HL-60 (cell line): ENCODE results near the gene NUP98.

Experiments used
- DNase-seq, 2 experiments: peaks; one replicate each; pipeline ENCODE4 v3.0.0-alpha.2; 2010 to 2020; ENCODE audit warnings: low read depth in 1 of 2, low spot score in 1 of 2
- H3K27ac ChIP-seq: fragments of 250-450 bp; sonication (Bioruptor Pico); replicated peaks from 2 replicates; pipeline ENCODE4 v1.5.1; 2020; ENCODE audit warnings: mild to moderate bottlenecking, moderate library complexity
- H3K27me3 ChIP-seq: fragments of 250-450 bp; sonication (Bioruptor Pico); 2 replicates; pipeline ENCODE4 v1.5.1; 2021; ENCODE audit warnings: mild to moderate bottlenecking, moderate library complexity; ENCODE audit not compliant: insufficient read depth, poor library complexity, severe bottlenecking
- H3K4me3 ChIP-seq: replicated peaks from 2 replicates; pipeline ENCODE4 v1.5.1; 2011; ENCODE audit warnings: mild to moderate bottlenecking, control low read depth, low read length; ENCODE audit not compliant: insufficient read depth
- GABPA ChIP-seq: IDR thresholded peaks from 2 replicates; pipeline ENCODE4 v1.6.1; 2012; ENCODE audit warnings: low read depth
- POLR2AphosphoS5 ChIP-seq: IDR thresholded peaks from 2 replicates; pipeline ENCODE4 v1.6.1; 2012; ENCODE audit warnings: low read depth
- REST ChIP-seq: IDR thresholded peaks from 2 replicates; pipeline ENCODE4 v1.6.1; 2012; ENCODE audit warnings: low read depth; ENCODE audit not compliant: insufficient replicate concordance
- SPI1 ChIP-seq: IDR thresholded peaks from 2 replicates; pipeline ENCODE4 v1.6.1; 2012; ENCODE audit warnings: low read depth, mild to moderate bottlenecking, borderline replicate concordance
- TF ChIP-seq, protein P1 (sequence below): IDR thresholded peaks from one replicate; pipeline ENCODE4 v1.5.1; 2011; ENCODE audit warnings: low read length, control low read depth, inconsistent platforms; ENCODE audit not compliant: insufficient read depth

The NUP98 gene

GRCh38 chr11:3796801-3797328 lies 489 bp downstream of the NUP98 start:
- TF ChIP-seq REST (no peak), SPI1 (no peak), GABPA (no peak), POLR2AphosphoS5 (no peak; the same call in 1 of the 2 replicates)
- TF ChIP-seq, protein P1, sequence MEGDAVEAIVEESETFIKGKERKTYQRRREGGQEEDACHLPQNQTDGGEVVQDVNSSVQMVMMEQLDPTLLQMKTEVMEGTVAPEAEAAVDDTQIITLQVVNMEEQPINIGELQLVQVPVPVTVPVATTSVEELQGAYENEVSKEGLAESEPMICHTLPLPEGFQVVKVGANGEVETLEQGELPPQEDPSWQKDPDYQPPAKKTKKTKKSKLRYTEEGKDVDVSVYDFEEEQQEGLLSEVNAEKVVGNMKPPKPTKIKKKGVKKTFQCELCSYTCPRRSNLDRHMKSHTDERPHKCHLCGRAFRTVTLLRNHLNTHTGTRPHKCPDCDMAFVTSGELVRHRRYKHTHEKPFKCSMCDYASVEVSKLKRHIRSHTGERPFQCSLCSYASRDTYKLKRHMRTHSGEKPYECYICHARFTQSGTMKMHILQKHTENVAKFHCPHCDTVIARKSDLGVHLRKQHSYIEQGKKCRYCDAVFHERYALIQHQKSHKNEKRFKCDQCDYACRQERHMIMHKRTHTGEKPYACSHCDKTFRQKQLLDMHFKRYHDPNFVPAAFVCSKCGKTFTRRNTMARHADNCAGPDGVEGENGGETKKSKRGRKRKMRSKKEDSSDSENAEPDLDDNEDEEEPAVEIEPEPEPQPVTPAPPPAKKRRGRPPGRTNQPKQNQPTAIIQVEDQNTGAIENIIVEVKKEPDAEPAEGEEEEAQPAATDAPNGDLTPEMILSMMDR, result no peak
- H3K4me3 ChIP-seq, result peak overlapping the region; percentile 77
- DNase-seq, result no peak
- no peaks in the 10 kb centered on the region for H3K27me3 ChIP-seq
- H3K27ac ChIP-seq, result peak overlapping the region; percentile 95

DNA sequence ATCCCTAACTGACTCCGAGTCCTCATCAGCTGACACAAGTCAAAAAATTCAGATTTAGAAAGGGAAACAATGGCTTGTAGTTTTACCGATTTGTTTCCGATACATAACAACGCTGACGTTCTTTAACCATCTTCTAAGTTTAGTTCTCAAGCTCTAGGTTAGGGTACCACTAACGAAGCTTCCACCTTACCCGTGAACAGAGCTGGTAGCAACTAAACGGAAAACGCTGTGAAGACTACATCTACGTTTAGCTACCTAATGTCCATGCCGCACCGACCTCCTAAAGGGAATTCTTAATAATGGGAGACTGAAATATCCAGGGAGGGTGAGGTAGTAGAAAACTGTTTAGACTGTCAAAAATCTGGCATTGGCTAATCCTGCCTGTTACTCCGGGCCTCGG lies 1.0 kb downstream of the NUP98 start:
- H3K4me3 ChIP-seq, result peak overlapping the region; percentile 77
- DNase-seq, result no peak
- peak overlapping the region; percentile 95 for H3K27ac ChIP-seq
- no peaks in the 10 kb centered on the region for H3K27me3 ChIP-seq
- TF ChIP-seq, protein P1, result no peak

GRCh38 chr11:3796002-3796311 lies 1.4 kb downstream of the NUP98 start:
- Histone ChIP-seq H3K27me3 (no peaks in the 10 kb centered on the region), H3K27ac (peak overlapping the region; percentile 95), H3K4me3 (peak overlapping the region; percentile 77)
- no peak for DNase-seq
- TF ChIP-seq, protein P1, result no peak
- TF ChIP-seq SPI1 (no peak), REST (no peak), GABPA (no peak), POLR2AphosphoS5 (no peak)
